Neural progenitor cell (in vitro differentiated cells): ENCODE results near the gene WFDC10B. TPM values are rescaled to one million over a fixed set of nuclear protein-coding genes. Genes with fewer than 3 reads are reported as not detected.
"Not testable (repeated sequence)": the region's sequence is repeated elsewhere in the genome, so short reads cannot be mapped to it uniquely, and the experiment has no call there.

Experiments
- DNase-seq: peaks from one replicate; pipeline ENCODE4 v3.0.0-alpha.2; 2016; ENCODE audit warnings: low spot score
- H2AFZ ChIP-seq: fragments of 200-600 bp; sonication (generic); replicated peaks from 2 replicates; pipeline ENCODE4 v1.6.1; 2016; ENCODE audit warnings: antibody characterized with exemption
- H3F3A ChIP-seq: fragments of 200-600 bp; sonication (generic); 2 replicates; pipeline ENCODE4 v1.6.1; 2016; ENCODE audit warnings: antibody characterized with exemption, low read depth
- H3K27ac ChIP-seq: fragments of 200-600 bp; sonication (generic); 2 replicates; pipeline ENCODE4 v1.5.1; 2016; ENCODE audit warnings: mild to moderate bottlenecking
- H3K27me3 ChIP-seq: fragments of 200-600 bp; sonication (generic); 2 replicates; pipeline ENCODE4 v1.6.1; 2016; ENCODE audit warnings: mild to moderate bottlenecking, moderate library complexity
- H3K36me3 ChIP-seq: fragments of 200-600 bp; sonication (generic); 2 replicates; pipeline ENCODE4 v1.5.1; 2016
- H3K4me1 ChIP-seq: fragments of 200-600 bp; sonication (generic); 2 replicates; pipeline ENCODE4 v1.6.1; 2016; ENCODE audit warnings: mixed run types
- H3K4me2 ChIP-seq: fragments of 200-600 bp; sonication (generic); 2 replicates; pipeline ENCODE4 v1.6.1; 2016
- H3K4me3 ChIP-seq: fragments of 200-600 bp; sonication (generic); 2 replicates; pipeline ENCODE4 v1.5.1; 2016
- H3K79me2 ChIP-seq: fragments of 200-600 bp; sonication (generic); 2 replicates; pipeline ENCODE4 v1.6.1; 2016; ENCODE audit warnings: low read depth
- H3K9ac ChIP-seq: fragments of 200-600 bp; sonication (generic); 2 replicates; pipeline ENCODE4 v1.6.1; 2016
- H3K9me3 ChIP-seq: fragments of 200-600 bp; sonication (generic); 2 replicates; pipeline ENCODE4 v1.5.1; 2016; ENCODE audit warnings: low read depth
- H4K20me1 ChIP-seq: fragments of 200-600 bp; sonication (generic); 2 replicates; pipeline ENCODE4 v1.6.1; 2016; ENCODE audit warnings: low read depth
- H3K27ac Mint-ChIP-seq: 3 replicates; pipeline ENCODE4 v1.8.0; 2021; ENCODE audit warnings: mixed read lengths
- H3K27me3 Mint-ChIP-seq: 2 replicates; pipeline ENCODE4 v1.8.0; 2022; ENCODE audit warnings: low read depth, mild to moderate bottlenecking, inconsistent platforms, moderate library complexity, mixed read lengths; ENCODE audit not compliant: insufficient read depth
- H3K36me3 Mint-ChIP-seq: 3 replicates; pipeline ENCODE4 v1.8.0; 2021; ENCODE audit warnings: mixed read lengths
- H3K4me1 Mint-ChIP-seq: 3 replicates; pipeline ENCODE4 v1.8.0; 2021; ENCODE audit warnings: mixed read lengths
- H3K4me3 Mint-ChIP-seq: 3 replicates; pipeline ENCODE4 v1.8.0; 2021; ENCODE audit warnings: mild to moderate bottlenecking, moderate library complexity, mixed read lengths
- H3K9me3 Mint-ChIP-seq: 3 replicates; pipeline ENCODE4 v1.8.0; 2020; ENCODE audit warnings: mixed read lengths
- EZH2 ChIP-seq: fragments of 200-600 bp; sonication (generic); IDR thresholded peaks from 2 replicates; pipeline ENCODE4 v1.6.1; 2017; ENCODE audit warnings: antibody characterized with exemption, mild to moderate bottlenecking, moderate library complexity
- EZH2phosphoT487 ChIP-seq: fragments of 200-600 bp; sonication (generic); IDR thresholded peaks from 2 replicates; pipeline ENCODE4 v1.6.1; 2017; ENCODE audit warnings: antibody characterized with exemption
- total RNA-seq: library from RNA; depleted of rRNA; stranded (reverse); fragments of >200 nt; gene quantifications from 2 replicates; pipeline ENCODE4 v1.2.3, GENCODE V29; 2015; ENCODE audit warnings: low replicate concordance
- TF ChIP-seq, protein P1 (sequence below): fragments of 200-600 bp; sonication (generic); IDR thresholded peaks from 2 replicates; pipeline ENCODE4 v1.5.1; 2017; ENCODE audit warnings: antibody characterized with exemption, mild to moderate bottlenecking

Gene WFDC10B
- total RNA-seq, 1 donor from 2014 or later, result not detected

DNA sequence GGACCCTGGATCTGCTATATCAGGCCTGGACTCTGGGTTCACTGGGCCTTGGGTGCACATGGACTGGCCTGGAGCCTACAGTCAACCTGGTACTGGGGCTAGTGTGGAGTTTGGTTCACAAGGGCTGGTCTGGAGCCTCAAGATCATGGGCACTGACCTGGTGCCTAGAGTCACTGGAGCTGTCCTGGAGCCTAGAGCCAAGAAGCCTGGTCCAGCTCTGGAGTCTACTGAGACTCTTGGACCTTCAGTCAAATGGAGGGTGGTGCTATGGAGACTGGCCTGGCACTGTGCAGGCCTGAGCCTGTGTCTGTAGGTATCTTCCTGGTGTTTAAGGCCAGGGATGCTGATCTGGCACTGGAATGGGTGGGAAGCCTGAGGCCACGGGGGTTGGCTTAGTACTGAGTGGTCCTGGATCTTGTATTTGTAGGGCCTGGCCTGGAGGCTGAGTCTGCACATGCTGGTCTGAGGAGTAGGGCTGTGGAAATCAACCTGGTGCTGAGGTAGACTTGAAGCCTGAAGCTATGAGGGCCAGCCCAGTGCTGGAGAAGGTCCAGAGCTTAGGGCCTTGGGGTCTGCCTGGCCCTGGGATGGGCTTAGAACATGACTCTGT, 57.3 kb downstream of the WFDC10B start:
- H3K4me1 ChIP-seq, result no peaks in the 10 kb centered on the region
- no peak overlapping the region for H3K4me3 ChIP-seq
- H3F3A ChIP-seq, result no peaks in the 10 kb centered on the region
- no peaks in the 10 kb centered on the region for H3K27me3 ChIP-seq
- H3K4me2 ChIP-seq, result no peak overlapping the region
- no peak overlapping the region for H2AFZ ChIP-seq
- no peaks in the 10 kb centered on the region for H3K9me3 ChIP-seq
- no peak for DNase-seq
- Mint-ChIP-seq H3K27ac (no peak overlapping the region), H3K4me1 (no peaks in the 10 kb centered on the region), H3K9me3 (peaks cover 20% of the 10 kb centered on the region), H3K4me3 (no peak overlapping the region), H3K27me3 (peaks cover 7% of the 10 kb centered on the region), H3K36me3 (no peaks in the 10 kb centered on the region)
- TF ChIP-seq EZH2phosphoT487 (no peak), EZH2 (no peak)
- TF ChIP-seq, protein P1, sequence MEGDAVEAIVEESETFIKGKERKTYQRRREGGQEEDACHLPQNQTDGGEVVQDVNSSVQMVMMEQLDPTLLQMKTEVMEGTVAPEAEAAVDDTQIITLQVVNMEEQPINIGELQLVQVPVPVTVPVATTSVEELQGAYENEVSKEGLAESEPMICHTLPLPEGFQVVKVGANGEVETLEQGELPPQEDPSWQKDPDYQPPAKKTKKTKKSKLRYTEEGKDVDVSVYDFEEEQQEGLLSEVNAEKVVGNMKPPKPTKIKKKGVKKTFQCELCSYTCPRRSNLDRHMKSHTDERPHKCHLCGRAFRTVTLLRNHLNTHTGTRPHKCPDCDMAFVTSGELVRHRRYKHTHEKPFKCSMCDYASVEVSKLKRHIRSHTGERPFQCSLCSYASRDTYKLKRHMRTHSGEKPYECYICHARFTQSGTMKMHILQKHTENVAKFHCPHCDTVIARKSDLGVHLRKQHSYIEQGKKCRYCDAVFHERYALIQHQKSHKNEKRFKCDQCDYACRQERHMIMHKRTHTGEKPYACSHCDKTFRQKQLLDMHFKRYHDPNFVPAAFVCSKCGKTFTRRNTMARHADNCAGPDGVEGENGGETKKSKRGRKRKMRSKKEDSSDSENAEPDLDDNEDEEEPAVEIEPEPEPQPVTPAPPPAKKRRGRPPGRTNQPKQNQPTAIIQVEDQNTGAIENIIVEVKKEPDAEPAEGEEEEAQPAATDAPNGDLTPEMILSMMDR, result no peak
- H3K36me3 ChIP-seq, result no peaks in the 10 kb centered on the region
- H3K9ac ChIP-seq, result no peak overlapping the region
- H3K79me2 ChIP-seq, result no peaks in the 10 kb centered on the region
- no peak overlapping the region for H3K27ac ChIP-seq
- no peaks in the 10 kb centered on the region for H4K20me1 ChIP-seq

- Histone ChIP-seq H3K36me3 (no peaks in the 10 kb centered on the region), H4K20me1 (no peaks in the 10 kb centered on the region), H3K4me1 (no peaks in the 10 kb centered on the region), H3K27ac (no peak overlapping the region), H3F3A (no peaks in the 10 kb centered on the region), H3K4me3 (no peak overlapping the region), H3K79me2 (no peaks in the 10 kb centered on the region), H3K9me3 (no peaks in the 10 kb centered on the region), H3K9ac (no peak overlapping the region), H2AFZ (no peak overlapping the region), H3K4me2 (no peak overlapping the region), H3K27me3 (no peaks in the 10 kb centered on the region)
- Mint-ChIP-seq H3K36me3 (no peaks in the 10 kb centered on the region), H3K4me1 (no peaks in the 10 kb centered on the region), H3K27ac (no peak overlapping the region), H3K4me3 (no peak overlapping the region), H3K9me3 (peaks cover 20% of the 10 kb centered on the region), H3K27me3 (peaks cover 7% of the 10 kb centered on the region)
- DNase-seq, result no peak
- no peak for TF ChIP-seq EZH2
- no peak for TF ChIP-seq EZH2phosphoT487
- TF ChIP-seq, protein P1, result no peak
Measured at GRCh38 chr20:45646875-45647274, 57.9 kb downstream of the WFDC10B start.

- H3K79me2 ChIP-seq, DNase-seq, H3K36me3 Mint-ChIP-seq, H3F3A ChIP-seq, H3K4me1 Mint-ChIP-seq, H3K27me3 Mint-ChIP-seq, H4K20me1 ChIP-seq, H3K4me2 ChIP-seq, H3K27me3 ChIP-seq, H3K4me3 ChIP-seq, H3K9me3 ChIP-seq, H3K27ac Mint-ChIP-seq, H2AFZ ChIP-seq, H3K4me3 Mint-ChIP-seq, H3K36me3 ChIP-seq, H3K9ac ChIP-seq, H3K4me1 ChIP-seq, H3K27ac ChIP-seq: not testable (repeated sequence)
- peaks cover 18% of the 10 kb centered on the region for H3K9me3 Mint-ChIP-seq
Measured at GRCh38 chr20:45645869-45646268, 59.0 kb downstream of the WFDC10B start.

DNA sequence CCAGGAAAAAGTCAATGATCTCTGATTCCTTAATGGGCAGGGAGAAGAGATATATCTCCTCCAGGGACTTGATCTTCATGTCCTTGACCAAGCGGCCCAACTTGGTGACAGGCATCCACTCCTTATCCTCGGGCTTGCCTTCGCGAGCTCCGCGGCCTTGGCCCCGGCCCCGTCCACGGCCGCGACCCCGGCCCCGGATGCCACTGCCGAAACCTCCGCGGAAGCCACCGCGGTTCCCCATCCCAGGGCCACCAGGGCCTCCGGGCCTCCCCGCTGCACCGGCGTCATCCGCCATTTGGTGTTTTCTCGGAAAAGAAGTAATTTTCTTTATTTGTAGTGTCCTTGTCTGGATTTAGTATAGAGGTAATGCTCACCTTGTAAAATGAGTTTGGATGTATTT, 63.7 kb downstream of the WFDC10B start:
- not testable (repeated sequence) for H3K4me1 Mint-ChIP-seq, H3K4me3 ChIP-seq, H3K36me3 Mint-ChIP-seq, H3K9me3 ChIP-seq, H3K27me3 ChIP-seq, H3K9ac ChIP-seq, H3F3A ChIP-seq, H3K36me3 ChIP-seq, H3K79me2 ChIP-seq, H3K4me2 ChIP-seq, H2AFZ ChIP-seq, DNase-seq, H3K27ac ChIP-seq, H3K27me3 Mint-ChIP-seq, H4K20me1 ChIP-seq, H3K4me1 ChIP-seq, H3K4me3 Mint-ChIP-seq, H3K9me3 Mint-ChIP-seq, H3K27ac Mint-ChIP-seq
